RWPE1 (cell line): ENCODE data around the gene ATP8A1.

Source experiments
- CTCF ChIA-PET: fragments of 350-600 bp; sonication (Branson Sonifier 250); formaldehyde crosslinking; extraction: SDS; loops from one replicate; lab custom pipeline; 2021; lab: Yijun Ruan, JAX
- POLR2A ChIA-PET: fragments of 400-600 bp; formaldehyde crosslinking; extraction: SDS; loops from one replicate; lab custom pipeline; 2020; ENCODE audit warnings: antibody characterized with exemption; ENCODE audit not compliant: low non-redundant PET; lab: Yijun Ruan, JAX
- DNase-seq: peaks from one replicate; pipeline ENCODE4 v3.0.0; 2012; ENCODE audit warnings: low spot score
- H3K27ac ChIP-seq: fragments of 450-650 bp; 2 replicates; pipeline ENCODE4 v1.5.1; 2017
- CTCF ChIP-seq: fragments of 450-650 bp; conservative IDR thresholded peaks from 2 replicates; pipeline ENCODE4 v1.5.1; 2017; ENCODE audit warnings: low read depth, mild to moderate bottlenecking

ATP8A1 gene

DNA sequence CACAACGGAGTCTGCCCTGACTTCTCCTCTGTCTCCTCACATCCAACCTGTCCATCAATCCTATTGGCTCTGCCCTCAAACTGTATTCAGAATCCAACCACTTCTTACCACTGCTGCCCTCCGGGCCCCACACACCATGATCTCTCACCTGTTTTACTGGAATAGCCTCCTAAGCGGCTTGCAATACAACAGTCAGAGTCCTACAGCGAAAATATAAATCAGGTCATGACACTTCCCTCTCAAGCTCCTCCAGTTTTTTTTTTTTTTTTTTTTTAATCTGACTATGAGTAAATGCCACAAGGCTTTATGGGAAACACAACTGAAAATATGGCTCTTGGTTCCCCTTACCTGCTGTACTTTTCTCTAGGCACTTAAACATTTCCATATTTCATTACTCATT is 216.8 kb downstream of the ATP8A1 start:
- ChIA-PET CTCF (interaction anchor here (0.6 to 0.7 kb wide), 2 partner anchors 59 to 1142 kb away, joined by 3 read pairs; no protein-coding TSS in a partner anchor), POLR2A (no interaction called here)
- H3K27ac ChIP-seq, result no peak overlapping the region
- no peak for DNase-seq
- TF ChIP-seq CTCF, result no peak

GRCh38 chr4:42436928-42437565 is 219.9 kb downstream of the ATP8A1 start:
- no peak for TF ChIP-seq CTCF
- CTCF ChIA-PET, result no interaction called here
- no peak for DNase-seq
- no peak overlapping the region for H3K27ac ChIP-seq
- POLR2A ChIA-PET, result no interaction called here

DNA sequence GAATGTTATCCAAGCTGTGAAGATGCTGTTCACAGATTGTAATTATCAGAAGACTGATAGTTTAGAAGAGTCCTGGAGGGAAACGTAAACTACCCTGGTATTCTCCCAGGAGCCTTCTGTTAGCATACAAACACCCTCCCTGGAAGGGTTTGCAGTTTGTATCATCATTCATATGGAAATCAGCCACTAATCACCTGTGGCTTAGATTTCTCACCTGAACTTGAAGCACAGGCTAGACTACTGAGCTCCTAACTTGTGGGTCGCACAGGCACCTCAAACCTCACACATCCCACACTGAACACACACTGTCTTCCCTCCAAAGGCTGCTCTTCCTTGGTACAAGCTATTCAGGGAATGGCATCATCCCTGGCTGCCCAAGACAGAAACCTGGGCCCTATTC is 228.9 kb downstream of the ATP8A1 start:
- ChIA-PET CTCF (no interaction called here), POLR2A (no interaction called here)
- DNase-seq, result no peak
- no peak overlapping the region for H3K27ac ChIP-seq
- no peak for TF ChIP-seq CTCF

GRCh38 chr4:42425146-42426065 is 231.5 kb downstream of the ATP8A1 start:
- H3K27ac ChIP-seq, result no peak overlapping the region
- CTCF ChIA-PET, result interaction anchor here (1.0 kb wide), 1 partner anchor 9 kb away, joined by 5 read pairs; no protein-coding TSS in a partner anchor
- TF ChIP-seq CTCF, result no peak
- DNase-seq, result no peak
- POLR2A ChIA-PET, result no interaction called here

GRCh38 chr4:42420140-42420539 is 236.8 kb downstream of the ATP8A1 start:
- H3K27ac ChIP-seq, result no peak overlapping the region
- no peak for DNase-seq
- ChIA-PET POLR2A (no interaction called here), CTCF (interaction anchor here (0.5 kb wide), 1 partner anchor 99 kb away, joined by 4 read pairs; no protein-coding TSS in a partner anchor)
- TF ChIP-seq CTCF, result no peak

- DNase-seq, result no peak
- ChIA-PET POLR2A (no interaction called here), CTCF (interaction anchor here (0.6 kb wide), 1 partner anchor 542 kb away, joined by 5 read pairs; no protein-coding TSS in a partner anchor)
- no peak overlapping the region for H3K27ac ChIP-seq
- TF ChIP-seq CTCF, result no peak
Observed at GRCh38 chr4:42417550-42417949, 239.4 kb downstream of the ATP8A1 start.
